D721Med (cell line): ENCODE data around the gene MAP3K19.

Source experiments
- DNase-seq: peaks from one replicate; pipeline ENCODE4 v3.0.0; 2011; ENCODE audit warnings: low spot score; ENCODE audit not compliant: insufficient read length
- FAIRE-seq: peaks from 2 replicates; lab custom pipeline; 2011; peaks lifted over from hg19 to GRCh38; lab: Jason Lieb, UNC
- CTCF ChIP-seq: IDR thresholded peaks from 2 replicates; pipeline ENCODE4 v1.5.1; 2012; ENCODE audit warnings: mild to moderate bottlenecking, control low read depth; ENCODE audit not compliant: insufficient read depth; ENCODE audit errors: missing control alignments

MAP3K19 gene

GRCh38 chr2:135009339-135009738, 37.9 kb downstream of the MAP3K19 start:
- FAIRE-seq, result no peak
- TF ChIP-seq CTCF, result no peak
- DNase-seq, result no peak

- no peak for TF ChIP-seq CTCF
- peak; percentile 77 for FAIRE-seq
- peak; percentile 27 for DNase-seq
Observed at GRCh38 chr2:135005753-135006152, 41.5 kb downstream of the MAP3K19 start.

- FAIRE-seq (peak; percentile 64), DNase-seq (peak; percentile 31)
- TF ChIP-seq CTCF, result peak; percentile 98
Observed at GRCh38 chr2:135004005-135004746, 43.1 kb downstream of the MAP3K19 start.

- FAIRE-seq (no peak), DNase-seq (no peak)
- TF ChIP-seq CTCF, result no peak
Observed at GRCh38 chr2:135002836-135003235, 44.4 kb downstream of the MAP3K19 start.

- no peak for TF ChIP-seq CTCF
- DNase-seq (no peak), FAIRE-seq (no peak)
Observed at GRCh38 chr2:134999521-134999920, 47.7 kb downstream of the MAP3K19 start.

- FAIRE-seq (no peak), DNase-seq (no peak)
- peak; percentile 60 for TF ChIP-seq CTCF
Observed at GRCh38 chr2:134988994-134989605, 58.1 kb downstream of the MAP3K19 start.

GRCh38 chr2:134985061-134985460, 62.2 kb downstream of the MAP3K19 start:
- no peak for FAIRE-seq
- no peak for TF ChIP-seq CTCF
- no peak for DNase-seq
